Fibroblast of lung (primary cell): ENCODE data around the gene RB1. TPM values are rescaled to one million over a fixed set of nuclear protein-coding genes. Genes with fewer than 3 reads are reported as not detected.
"Not testable (repeated sequence)": the region's sequence is repeated elsewhere in the genome, so short reads cannot be mapped to it uniquely, and the experiment has no call there.

Experiments
- DNase-seq, 2 donors: peaks; one replicate each; pipeline versions ENCODE4 v3.0.0 to v3.0.0-alpha.2; 2010; ENCODE audit warnings: low read depth in 2 of 2
- H2AFZ ChIP-seq: 2 replicates; pipeline ENCODE4 v1.5.1; 2012; ENCODE audit warnings: low read length, control low read depth, inconsistent platforms
- H3K27ac ChIP-seq: 2 replicates; pipeline ENCODE4 v1.5.1; 2011; ENCODE audit warnings: low read length, control low read depth; ENCODE audit not compliant: insufficient read depth
- H3K27me3 ChIP-seq: 2 replicates; pipeline ENCODE4 v1.5.1; 2011; ENCODE audit warnings: mild to moderate bottlenecking, low read length; ENCODE audit not compliant: control insufficient read depth, insufficient read depth
- H3K36me3 ChIP-seq: 2 replicates; pipeline ENCODE4 v1.5.1; 2011; ENCODE audit warnings: low read length; ENCODE audit not compliant: control insufficient read depth, insufficient read depth
- H3K4me1 ChIP-seq: 2 replicates; pipeline ENCODE4 v1.5.1; 2011; ENCODE audit warnings: low read length; ENCODE audit not compliant: control insufficient read depth, insufficient read depth; ENCODE audit errors: extremely low read depth
- H3K4me2 ChIP-seq: 2 replicates; pipeline ENCODE4 v1.5.1; 2011; ENCODE audit warnings: low read length, control low read depth; ENCODE audit not compliant: insufficient read depth; ENCODE audit errors: extremely low read depth
- H3K4me3 ChIP-seq, 4 experiments: fragments of 200-600 bp in 1 of 4; sonication (generic) in 1 of 4; replicated peaks in 1 of 4; 2 replicates each; pipeline ENCODE4 v1.5.1; 2011 to 2016; ENCODE audit warnings: low read length in 4 of 4, low read depth in 3 of 4, mild to moderate bottlenecking in 3 of 4, control low read depth in 2 of 4, inconsistent platforms in 1 of 4, mixed read lengths in 1 of 4; ENCODE audit not compliant: insufficient read depth in 1 of 4; ENCODE audit errors: control extremely low read depth in 1 of 4
- H3K79me2 ChIP-seq: 2 replicates; pipeline ENCODE4 v1.5.1; 2012; ENCODE audit warnings: mild to moderate bottlenecking, low read length, inconsistent platforms; ENCODE audit not compliant: control insufficient read depth, insufficient read depth
- H3K9ac ChIP-seq: 2 replicates; pipeline ENCODE4 v1.5.1; 2011; ENCODE audit warnings: mild to moderate bottlenecking, low read length, control low read depth; ENCODE audit not compliant: insufficient read depth
- H3K9me3 ChIP-seq: 2 replicates; pipeline ENCODE4 v1.5.1; 2012; ENCODE audit warnings: low read depth, low read length; ENCODE audit not compliant: control insufficient read depth, insufficient read depth
- H4K20me1 ChIP-seq: 2 replicates; pipeline ENCODE4 v1.5.1; 2011; ENCODE audit warnings: low read length; ENCODE audit not compliant: control insufficient read depth, insufficient read depth; ENCODE audit errors: extremely low read depth
- EZH2 ChIP-seq: IDR thresholded peaks from 2 replicates; pipeline ENCODE4 v1.5.1; 2012; ENCODE audit warnings: low read length, control low read depth, mild to moderate bottlenecking; ENCODE audit errors: missing control alignments
- polyA plus RNA-seq, 2 donors: library from polyadenylated mRNA; depleted of rRNA in 1 of 2; stranded (reverse) in 1 of 2; unstranded in 1 of 2; fragments of >200 nt; gene quantifications; 2 replicates each; pipeline ENCODE4 v1.2.1, GENCODE V29; 2011 to 2012; ENCODE audit warnings: missing spikeins in 1 of 2
- total RNA-seq: library from RNA; depleted of rRNA; stranded (reverse); fragments of >200 nt; gene quantifications from 2 replicates; pipeline ENCODE4 v1.2.1, GENCODE V29; 2014
- TF ChIP-seq, protein P1 (sequence below), 2 donors: IDR thresholded peaks in 1 of 2; conservative IDR thresholded peaks in 1 of 2; 1 replicate in 1 of 2; 2 replicates in 1 of 2; pipeline ENCODE4 v1.5.1; 2011 to 2012; ENCODE audit warnings: low read length in 2 of 2, control low read depth in 1 of 2, inconsistent platforms in 1 of 2, low read depth in 1 of 2, mild to moderate bottlenecking in 1 of 2

Gene RB1
- total and polyA plus RNA-seq, 2 donors (not counting 1 experiment from before 2014, with no cell fraction given) = 31.9 to 39.7 TPM

GRCh38 chr13:48426052-48426451 is 122.5 kb downstream of the RB1 start:
- no peak overlapping the region for H2AFZ ChIP-seq
- no peaks in the 10 kb centered on the region for H3K79me2 ChIP-seq
- TF ChIP-seq, protein P1, sequence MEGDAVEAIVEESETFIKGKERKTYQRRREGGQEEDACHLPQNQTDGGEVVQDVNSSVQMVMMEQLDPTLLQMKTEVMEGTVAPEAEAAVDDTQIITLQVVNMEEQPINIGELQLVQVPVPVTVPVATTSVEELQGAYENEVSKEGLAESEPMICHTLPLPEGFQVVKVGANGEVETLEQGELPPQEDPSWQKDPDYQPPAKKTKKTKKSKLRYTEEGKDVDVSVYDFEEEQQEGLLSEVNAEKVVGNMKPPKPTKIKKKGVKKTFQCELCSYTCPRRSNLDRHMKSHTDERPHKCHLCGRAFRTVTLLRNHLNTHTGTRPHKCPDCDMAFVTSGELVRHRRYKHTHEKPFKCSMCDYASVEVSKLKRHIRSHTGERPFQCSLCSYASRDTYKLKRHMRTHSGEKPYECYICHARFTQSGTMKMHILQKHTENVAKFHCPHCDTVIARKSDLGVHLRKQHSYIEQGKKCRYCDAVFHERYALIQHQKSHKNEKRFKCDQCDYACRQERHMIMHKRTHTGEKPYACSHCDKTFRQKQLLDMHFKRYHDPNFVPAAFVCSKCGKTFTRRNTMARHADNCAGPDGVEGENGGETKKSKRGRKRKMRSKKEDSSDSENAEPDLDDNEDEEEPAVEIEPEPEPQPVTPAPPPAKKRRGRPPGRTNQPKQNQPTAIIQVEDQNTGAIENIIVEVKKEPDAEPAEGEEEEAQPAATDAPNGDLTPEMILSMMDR (conservative IDR thresholded peaks at IDR 0.05 in 1 of 2, IDR thresholded peaks at IDR 0.05 in 1 of 2; ENCODE audit: low read depth in 1 of 2, low read length in 2 of 2) = no peak
- TF ChIP-seq EZH2 = no peak
- no peaks in the 10 kb centered on the region for H3K4me1 ChIP-seq
- no peak overlapping the region for H3K9ac ChIP-seq
- H3K36me3 ChIP-seq = no peaks in the 10 kb centered on the region
- H3K27ac ChIP-seq = no peak overlapping the region
- no peaks in the 10 kb centered on the region for H3K9me3 ChIP-seq
- no peak for DNase-seq
- no peak overlapping the region for H3K4me2 ChIP-seq
- no peak overlapping the region for H3K4me3 ChIP-seq
- no peaks in the 10 kb centered on the region for H3K27me3 ChIP-seq
- no peaks in the 10 kb centered on the region for H4K20me1 ChIP-seq

DNA sequence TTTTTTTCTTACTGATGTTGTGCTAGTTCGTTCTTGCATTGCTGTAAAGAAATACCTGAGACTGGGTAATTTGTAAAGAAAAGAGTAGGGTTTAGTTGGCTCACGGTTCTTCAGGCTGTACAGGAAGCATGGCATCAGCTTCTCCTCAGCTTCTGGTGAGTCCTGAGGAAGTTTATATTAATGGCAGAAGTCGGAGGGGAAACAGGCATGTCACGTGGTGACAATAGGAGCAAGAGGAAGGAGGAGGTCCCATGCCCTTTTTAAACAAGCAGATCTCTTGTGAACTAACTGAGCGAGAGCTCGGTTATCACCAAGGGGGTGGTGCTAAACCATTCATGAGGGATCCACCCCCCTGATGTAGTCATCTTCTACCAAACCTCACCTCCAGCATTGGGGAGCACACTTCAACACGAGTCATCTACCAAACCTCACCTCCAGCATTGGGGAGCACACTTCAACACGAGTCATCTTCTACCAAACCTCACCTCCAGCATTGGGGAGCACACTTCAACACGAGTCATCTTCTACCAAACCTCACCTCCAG is 123.3 kb downstream of the RB1 start:
- H3K36me3 ChIP-seq, DNase-seq, H2AFZ ChIP-seq, H3K79me2 ChIP-seq, H3K4me1 ChIP-seq, H3K9me3 ChIP-seq, H4K20me1 ChIP-seq, H3K27me3 ChIP-seq, H3K9ac ChIP-seq, H3K4me2 ChIP-seq, H3K4me3 ChIP-seq, H3K27ac ChIP-seq: not testable (repeated sequence)

DNA sequence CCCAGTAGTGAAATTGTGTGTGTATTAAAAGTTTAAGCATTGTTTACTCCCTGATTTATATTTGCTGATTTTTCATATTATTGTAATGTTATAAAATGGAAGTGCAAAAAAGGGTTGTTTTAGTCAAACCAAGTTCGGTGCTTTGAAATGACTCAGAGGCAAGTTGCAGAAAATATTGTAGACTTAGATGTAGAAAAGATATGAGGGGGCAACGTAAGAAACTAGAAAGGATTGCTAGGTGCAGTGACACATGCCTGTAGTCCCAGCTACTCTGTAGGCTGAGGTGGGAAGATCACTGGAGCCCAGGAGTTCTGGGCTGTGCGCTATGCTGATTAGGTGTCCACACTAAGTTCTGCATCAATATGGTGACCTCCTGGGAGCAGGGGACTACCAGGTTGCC is 125.5 kb downstream of the RB1 start:
- no peaks in the 10 kb centered on the region for H4K20me1 ChIP-seq
- H3K36me3 ChIP-seq = no peaks in the 10 kb centered on the region
- H3K4me1 ChIP-seq = peaks cover 2% of the 10 kb centered on the region
- H2AFZ ChIP-seq = no peak overlapping the region
- no peaks in the 10 kb centered on the region for H3K79me2 ChIP-seq
- H3K4me3 ChIP-seq = no peak overlapping the region
- H3K27me3 ChIP-seq = no peaks in the 10 kb centered on the region
- no peak for DNase-seq
- no peaks in the 10 kb centered on the region for H3K9me3 ChIP-seq
- H3K9ac ChIP-seq = no peak overlapping the region
- no peak overlapping the region for H3K4me2 ChIP-seq
- no peak overlapping the region for H3K27ac ChIP-seq
- TF ChIP-seq, protein P1 (conservative IDR thresholded peaks at IDR 0.05 in 1 of 2, IDR thresholded peaks at IDR 0.05 in 1 of 2; ENCODE audit: low read depth in 1 of 2, low read length in 2 of 2) = no peak
- TF ChIP-seq EZH2 = no peak
